Sigmoid colon (tissue), 7 donors: ENCODE data around the gene FMN2. TPM values are rescaled to one million over a fixed set of nuclear protein-coding genes. Genes with fewer than 3 reads are reported as not detected.

ENCODE experiments used
- DNase-seq: peaks from one replicate; pipeline ENCODE4 v3.0.0-alpha.2; 2019
- H3K27ac ChIP-seq, 4 donors: fragments of 200-600 bp; sonication (generic); one replicate each; pipeline ENCODE4 v1.5.1; 2016 to 2019; ENCODE audit warnings: mild to moderate bottlenecking in 1 of 4
- H3K27me3 ChIP-seq, 3 donors: fragments of 200-600 bp; sonication (generic); one replicate each; pipeline ENCODE4 v1.5.1; 2019; ENCODE audit warnings: mild to moderate bottlenecking in 1 of 3
- H3K36me3 ChIP-seq, 4 donors: fragments of 200-600 bp; sonication (generic); one replicate each; pipeline ENCODE4 v1.5.1; 2016 to 2019
- H3K4me1 ChIP-seq, 4 donors: fragments of 200-600 bp; sonication (generic); one replicate each; pipeline ENCODE4 v1.5.1; 2017 to 2019
- H3K4me3 ChIP-seq, 4 donors: fragments of 200-600 bp; sonication (generic); one replicate each; pipeline ENCODE4 v1.5.1; 2017 to 2019; ENCODE audit warnings: mild to moderate bottlenecking in 2 of 4, moderate library complexity in 1 of 4
- H3K9me3 ChIP-seq, 4 donors: fragments of 200-600 bp in 3 of 4; sonication (generic) in 3 of 4; one replicate each; pipeline versions ENCODE4 v1.5.1 to v1.6.1; 2013 to 2019
- CTCF ChIP-seq, 4 experiments: fragments of 450-650 bp in 3 of 4; fragments of 200-600 bp in 1 of 4; IDR thresholded peaks; one replicate each; pipeline ENCODE4 v1.5.1; 2016 to 2019; ENCODE audit warnings: antibody characterized with exemption in 4 of 4, mild to moderate bottlenecking in 3 of 4, moderate library complexity in 2 of 4
- EP300 ChIP-seq, 4 donors: sonication (generic); formaldehyde crosslinking; IDR thresholded peaks; one replicate each; pipeline ENCODE4 v1.6.1; 2017; ENCODE audit warnings: antibody characterized with exemption in 4 of 4
- POLR2A ChIP-seq, 2 donors: fragments of 450-650 bp; IDR thresholded peaks; one replicate each; pipeline ENCODE4 v1.6.1; 2016; ENCODE audit warnings: antibody characterized with exemption in 2 of 2, mild to moderate bottlenecking in 2 of 2, moderate library complexity in 2 of 2
- POLR2AphosphoS5 ChIP-seq, 4 donors: sonication (generic); formaldehyde crosslinking; IDR thresholded peaks; one replicate each; pipeline ENCODE4 v1.6.1; 2017; ENCODE audit warnings: antibody characterized with exemption in 4 of 4
- WGBS, 2 donors: extraction: QIAGEN DNeasy Blood & Tissue Kit; methylation state at CpG; one replicate each; pipeline ENCODE4 v1.1.7; 2013; 5-methylcytosine and 5-hydroxymethylcytosine counted together
- intact Hi-C: fragments of 100-400 bp; cut with DNase I; formaldehyde crosslinking; loops from one replicate; pipeline ENCODE4 v1.15.1; 2023
- polyA plus RNA-seq, 3 donors: library from polyadenylated mRNA; stranded (reverse); fragments of 200-250 nt; gene quantifications; one replicate each; pipeline ENCODE4 v1.2.3, GENCODE V29; 2013
- total RNA-seq, 4 donors: library from RNA; depleted of rRNA; stranded (reverse); fragments of >200 nt; gene quantifications; one replicate each; pipeline ENCODE4 v1.1.0, GENCODE V29; 2016
- donor health status: healthy with polysubstance abuse.
- donor health status: Bipolar disorder and iron deficiency.
- donor health status: healthy.

FMN2 gene
- total and polyA plus RNA-seq, 7 donors: 1.5 to 16.9 (median 10.3) TPM

- Histone ChIP-seq H3K4me1 (peaks cover 0 to 62% (median 27%) of the 10 kb centered on the region in 4 donors), H3K27ac (no peak overlapping the region), H3K4me3 (no peak overlapping the region), H3K9me3 (no peaks in the 10 kb centered on the region), H3K36me3 (no peaks in the 10 kb centered on the region), H3K27me3 (peaks cover 0 to 4% (median 0%) of the 10 kb centered on the region in 3 donors)
- 60 to 85% methylated on average over 1 of the region's 1 CpG for WGBS, 2 donors
- DNase-seq: no peak
- intact Hi-C loops: loop anchor here (10.0 kb wide), 1 partner anchor 221 kb away; no protein-coding TSS in a partner anchor
- TF ChIP-seq CTCF (IDR thresholded peaks at IDR 0.05) (no peak), EP300 (IDR thresholded peaks at IDR 0.05) (no peak)
These were observed 22.5 kb downstream of the FMN2 start for GRCh38 chr1:240114222-240114621.

GRCh38 chr1:240115831-240116230 is 24.1 kb downstream of the FMN2 start:
- intact Hi-C loops: loop anchor here (10.0 kb wide), 1 partner anchor 219 kb away; no protein-coding TSS in a partner anchor
- WGBS, 2 donors: 73 to 83% methylated on average over 6 of the region's 6 CpGs
- H3K27ac ChIP-seq: peak overlapping the region in 1 of 4 donors; percentile 63

GRCh38 chr1:240116831-240117769 is 25.4 kb downstream of the FMN2 start:
- H3K9me3 ChIP-seq: no peaks in the 10 kb centered on the region
- H3K4me1 ChIP-seq: peaks cover 0 to 33% (median 19%) of the 10 kb centered on the region in 4 donors
- H3K4me3 ChIP-seq: peak overlapping the region in 1 of 4 donors; percentile 7
- peak overlapping the region in 2 of 4 donors; percentile 51 to 63 for H3K27ac ChIP-seq
- no peaks in the 10 kb centered on the region for H3K36me3 ChIP-seq
- peaks cover 0 to 4% (median 0%) of the 10 kb centered on the region in 3 donors for H3K27me3 ChIP-seq
- 77 to 91% methylated on average over 16 of the region's 16 CpGs for WGBS, 2 donors
- intact Hi-C loops: loop anchor here (10.0 kb wide), 1 partner anchor 218 kb away; no protein-coding TSS in a partner anchor
- TF ChIP-seq EP300 (IDR thresholded peaks at IDR 0.05) (no peak), POLR2AphosphoS5 (IDR thresholded peaks at IDR 0.05) (no peak), CTCF (IDR thresholded peaks at IDR 0.05) (no peak), POLR2A (IDR thresholded peaks at IDR 0.05) (no peak)
- no peak for DNase-seq

More at GRCh38 chr1:240115831-240116230, 24.1 kb downstream of the FMN2 start:
- H3K27me3 ChIP-seq: peaks cover 0 to 4% (median 0%) of the 10 kb centered on the region in 3 donors
- H3K36me3 ChIP-seq: no peaks in the 10 kb centered on the region
- no peak for DNase-seq
- no peak for TF ChIP-seq POLR2A (IDR thresholded peaks at IDR 0.05)
- TF ChIP-seq CTCF (IDR thresholded peaks at IDR 0.05): no peak
- TF ChIP-seq EP300 (IDR thresholded peaks at IDR 0.05): no peak
- TF ChIP-seq POLR2AphosphoS5 (IDR thresholded peaks at IDR 0.05): no peak
- H3K9me3 ChIP-seq: no peaks in the 10 kb centered on the region
- no peak overlapping the region for H3K4me3 ChIP-seq
- H3K4me1 ChIP-seq: peaks cover 0 to 45% (median 22%) of the 10 kb centered on the region in 4 donors

GRCh38 chr1:240117930-240118329 is 26.2 kb downstream of the FMN2 start:
- no peaks in the 10 kb centered on the region for H3K36me3 ChIP-seq
- peaks cover 0 to 4% (median 0%) of the 10 kb centered on the region in 3 donors for H3K27me3 ChIP-seq
- H3K4me1 ChIP-seq: peaks cover 0 to 32% (median 21%) of the 10 kb centered on the region in 4 donors
- TF ChIP-seq EP300 (IDR thresholded peaks at IDR 0.05) (no peak), POLR2A (IDR thresholded peaks at IDR 0.05) (no peak), POLR2AphosphoS5 (IDR thresholded peaks at IDR 0.05) (no peak), CTCF (IDR thresholded peaks at IDR 0.05) (no peak)
- DNase-seq: no peak
- H3K4me3 ChIP-seq: no peak overlapping the region
- WGBS, 2 donors: 9 to 48% methylated on average over 3 of the region's 3 CpGs
- intact Hi-C loops: loop anchor here (10.0 kb wide), 1 partner anchor 217 kb away; no protein-coding TSS in a partner anchor
- peak overlapping the region in 1 of 4 donors; percentile 51 for H3K27ac ChIP-seq
- H3K9me3 ChIP-seq: no peaks in the 10 kb centered on the region
